H1 (cell line): ENCODE results near the gene HTR3C. TPM values are rescaled to one million over a fixed set of nuclear protein-coding genes. Genes with fewer than 3 reads are reported as not detected.

Experiments
- CTCF ChIA-PET: fragments of 300-600 bp; sonication (Branson Sonifier 250); formaldehyde crosslinking; loops from one replicate; lab custom pipeline; 2021; ENCODE audit not compliant: partially characterized antibody; lab: Charles Lee
- POLR2A ChIA-PET: fragments of 300-600 bp; sonication (Branson Sonifier 250); formaldehyde crosslinking; loops from one replicate; lab custom pipeline; 2021; ENCODE audit warnings: inconsistent platforms; ENCODE audit not compliant: partially characterized antibody; lab: Charles Lee
- DNase-seq, 2 experiments: peaks; one replicate each; pipeline versions ENCODE4 v3.0.0 to v3.0.0-alpha.2; 2010 to 2022; ENCODE audit warnings: low spot score in 2 of 2, low read depth in 1 of 2, mixed read lengths in 1 of 2
- FAIRE-seq: peaks from 2 replicates; lab custom pipeline; 2011; peaks lifted over from hg19 to GRCh38; lab: Jason Lieb, UNC
- H2AFZ ChIP-seq: 2 replicates; pipeline ENCODE4 v1.8.1; 2012; ENCODE audit warnings: low read length, inconsistent platforms
- H2AK5ac ChIP-seq: 2 replicates; pipeline ENCODE4 v1.6.1; 2013; ENCODE audit warnings: low read depth, low read length
- H2BK120ac ChIP-seq: replicated peaks from 2 replicates; pipeline ENCODE3; 2013; ENCODE audit warnings: low read depth, low read length, inconsistent platforms
- H2BK12ac ChIP-seq: 2 replicates; pipeline ENCODE4 v1.6.1; 2013; ENCODE audit warnings: low read depth, low read length
- H2BK15ac ChIP-seq: 2 replicates; pipeline ENCODE4 v1.6.1; 2013; ENCODE audit warnings: low read length
- H2BK20ac ChIP-seq: 2 replicates; pipeline ENCODE4 v1.6.1; 2013; ENCODE audit warnings: low read length
- H2BK5ac ChIP-seq: 2 replicates; pipeline ENCODE4 v1.6.1; 2013; ENCODE audit warnings: low read depth, low read length
- H3K14ac ChIP-seq: 2 replicates; pipeline ENCODE4 v1.6.1; 2013; ENCODE audit warnings: inconsistent platforms; ENCODE audit not compliant: insufficient read length
- H3K18ac ChIP-seq: 2 replicates; pipeline ENCODE4 v1.6.1; 2013; ENCODE audit warnings: low read length; ENCODE audit errors: extremely low read depth
- H3K23ac ChIP-seq: 2 replicates; pipeline ENCODE4 v1.6.1; 2013; ENCODE audit warnings: inconsistent platforms; ENCODE audit not compliant: insufficient read length
- H3K23me2 ChIP-seq: 2 replicates; pipeline ENCODE4 v1.6.1; 2013; ENCODE audit warnings: low read depth, low read length
- H3K27ac ChIP-seq: 2 replicates; pipeline ENCODE4 v1.6.1; 2011; ENCODE audit warnings: low read depth, low read length, inconsistent platforms
- H3K27me3 ChIP-seq, 4 experiments: replicated peaks in 1 of 4; 1 replicate in 1 of 4; 2 replicates in 3 of 4; pipeline versions ENCODE4 v1.6.1 to v1.8.1; 2011 to 2013; ENCODE audit warnings: low read length in 3 of 4, mild to moderate bottlenecking in 3 of 4, inconsistent platforms in 2 of 4, mixed read lengths in 2 of 4, moderate library complexity in 1 of 4; ENCODE audit not compliant: control insufficient read depth in 3 of 4, insufficient read depth in 3 of 4; ENCODE audit errors: extremely low read depth in 1 of 4
- H3K36me3 ChIP-seq, 4 experiments: 2 replicates each; pipeline versions ENCODE4 v1.6.1 to v1.8.1; 2011 to 2013; ENCODE audit warnings: mild to moderate bottlenecking in 4 of 4, low read length in 3 of 4, moderate library complexity in 2 of 4, control low read depth in 1 of 4, inconsistent platforms in 1 of 4; ENCODE audit not compliant: insufficient read depth in 4 of 4, control insufficient read depth in 2 of 4
- H3K4ac ChIP-seq: replicated peaks from 2 replicates; pipeline ENCODE3; 2013; ENCODE audit warnings: low read length, low read depth, mixed read lengths, inconsistent platforms; ENCODE audit not compliant: insufficient read length
- H3K4me1 ChIP-seq, 4 experiments: replicated peaks in 1 of 4; 1 replicate in 1 of 4; 2 replicates in 3 of 4; pipeline versions ENCODE4 v1.6.1 to v1.8.1; 2011 to 2013; ENCODE audit warnings: low read length in 3 of 4, inconsistent platforms in 2 of 4, mixed read lengths in 1 of 4; ENCODE audit not compliant: insufficient read depth in 4 of 4, control insufficient read depth in 3 of 4
- H3K4me2 ChIP-seq, 2 experiments: 2 replicates each; pipeline versions ENCODE4 v1.6.1 to v1.8.1; 2011 to 2013; ENCODE audit warnings: low read depth in 2 of 2, low read length in 2 of 2, control low read depth in 1 of 2, inconsistent platforms in 1 of 2, mild to moderate bottlenecking in 1 of 2; ENCODE audit not compliant: insufficient read depth in 1 of 2
- H3K4me3 ChIP-seq, 4 experiments: fragments of 200-600, 300-600 bp in 1 of 4; sonication (generic), shearing (Covaris generic), sonication (Bioruptor Twin) in 1 of 4; 2 replicates each; pipeline versions ENCODE4 v1.5.1 to v1.8.1; 2011 to 2016; ENCODE audit warnings: low read length in 4 of 4, low read depth in 3 of 4, control low read depth in 2 of 4, inconsistent platforms in 2 of 4, mild to moderate bottlenecking in 2 of 4, mixed read lengths in 1 of 4, moderate library complexity in 1 of 4; ENCODE audit not compliant: insufficient read depth in 2 of 4; ENCODE audit errors: extremely low read depth in 1 of 4
- H3K56ac ChIP-seq: replicated peaks from 2 replicates; pipeline ENCODE3; 2013; ENCODE audit warnings: low read depth, mild to moderate bottlenecking, mixed read lengths, low read length, inconsistent platforms; ENCODE audit not compliant: insufficient read length
- H3K79me1 ChIP-seq: 2 replicates; pipeline ENCODE4 v1.6.1; 2013; ENCODE audit warnings: low read depth, low read length, control low read depth
- H3K79me2 ChIP-seq, 2 experiments: 2 replicates each; pipeline versions ENCODE4 v1.6.1 to v1.8.1; 2012 to 2013; ENCODE audit warnings: low read length in 2 of 2, mild to moderate bottlenecking in 2 of 2, inconsistent platforms in 1 of 2; ENCODE audit not compliant: insufficient read depth in 2 of 2, control insufficient read depth in 1 of 2
- H3K9ac ChIP-seq, 4 experiments: replicated peaks in 1 of 4; 1 replicate in 1 of 4; 2 replicates in 3 of 4; pipeline versions ENCODE4 v1.6.1 to v1.8.1; 2011 to 2013; ENCODE audit warnings: low read depth in 3 of 4, low read length in 3 of 4, control low read depth in 2 of 4, mild to moderate bottlenecking in 2 of 4, moderate library complexity in 2 of 4, inconsistent platforms in 1 of 4; ENCODE audit errors: extremely low read depth in 1 of 4
- H3K9me3 ChIP-seq, 2 experiments: 2 replicates each; pipeline versions ENCODE4 v1.6.1 to v1.8.1; 2012 to 2013; ENCODE audit warnings: mild to moderate bottlenecking in 2 of 2, moderate library complexity in 2 of 2, control low read depth in 1 of 2, inconsistent platforms in 1 of 2, low read depth in 1 of 2, low read length in 1 of 2, mixed read lengths in 1 of 2; ENCODE audit not compliant: insufficient read depth in 2 of 2
- H4K20me1 ChIP-seq, 2 experiments: replicated peaks in 1 of 2; 2 replicates each; pipeline versions ENCODE3 to v1.8.1; 2011 to 2013; ENCODE audit warnings: inconsistent platforms in 2 of 2, low read length in 2 of 2, mild to moderate bottlenecking in 1 of 2; ENCODE audit not compliant: insufficient read depth in 2 of 2, control insufficient read depth in 1 of 2
- H4K5ac ChIP-seq: 2 replicates; pipeline ENCODE4 v1.6.1; 2013; ENCODE audit warnings: low read length, low read depth, mixed read lengths, inconsistent platforms; ENCODE audit not compliant: insufficient read length
- H4K8ac ChIP-seq: 2 replicates; pipeline ENCODE4 v1.8.0; 2013; ENCODE audit warnings: mild to moderate bottlenecking, moderate library complexity, low read length, inconsistent platforms; ENCODE audit not compliant: insufficient read depth; ENCODE audit errors: extremely low read depth
- H4K91ac ChIP-seq: replicated peaks from 2 replicates; pipeline ENCODE3; 2013; ENCODE audit warnings: low read length, mixed read lengths, inconsistent platforms; ENCODE audit not compliant: insufficient read length
- MAFK ChIP-seq: IDR thresholded peaks from 2 replicates; pipeline ENCODE4 v1.6.1; 2012; ENCODE audit warnings: low read depth, mild to moderate bottlenecking, improper control_type of control experiment, low read length
- RFX5 ChIP-seq: IDR thresholded peaks from 2 replicates; pipeline ENCODE4 v1.6.1; 2011; ENCODE audit warnings: low read depth, low read length, improper control_type of control experiment, borderline replicate concordance
- SRF ChIP-seq: IDR thresholded peaks from 2 replicates; pipeline ENCODE4 v1.6.1; 2011; ENCODE audit warnings: mild to moderate bottlenecking, low read depth, low read length, moderate library complexity
- WGBS, 2 experiments: shearing (Covaris generic) in 1 of 2; methylation state at CpG; one replicate each; pipeline versions ENCODE4 v1.1.6 to v1.1.7; 2013 to 2015; ENCODE audit warnings: low lambda C conversion rate in 2 of 2, mixed read lengths in 2 of 2, inconsistent platforms in 1 of 2, low coverage in 1 of 2, missing lambda C conversion rate in 1 of 2; ENCODE audit not compliant: insufficient replicate concordance in 2 of 2, insufficient coverage in 1 of 2, insufficient read length in 1 of 2; ENCODE audit errors: extremely low coverage in 1 of 2, missing lambda C conversion rate in 1 of 2; 5-methylcytosine and 5-hydroxymethylcytosine counted together
- polyA plus RNA-seq, 7 experiments: library from polyadenylated mRNA; depleted of rRNA in 3 of 7; stranded (reverse) in 5 of 7; unstranded in 2 of 7; fragments of >200 nt in 5 of 7; fragments of 200-250 nt in 2 of 7; gene quantifications; 1 replicate in 5 of 7; 2 replicates in 1 of 7; 4 replicates in 1 of 7; pipeline versions ENCODE4 v1.2.1 to v1.2.3, GENCODE V29; 2011 to 2013; ENCODE audit warnings: missing spikeins in 2 of 7, mixed read lengths in 2 of 7
- total RNA-seq: library from RNA; stranded (reverse); fragmentation: NEBNext Ultra II Directional; extraction: Animal tissue kit (Norgen Biotek cat#: 25700); gene quantifications from 2 replicates; pipeline ENCODE4 v1.2.1, GENCODE V29; 2021

The HTR3C gene
- total and polyA plus RNA-seq, 2 of the 8 experiments (the other 6 are each of a cell fraction or from before 2014, with no cell fraction given), result 0.03 TPM; not detected in 1

- H2BK120ac ChIP-seq, result no peak overlapping the region
- H3K9me3 ChIP-seq, result no peaks in the 10 kb centered on the region
- no peak overlapping the region for H3K23ac ChIP-seq
- peaks cover 3 to 15% of the 10 kb centered on the region in 2 experiments; a peak in 1 of 4 replicates for H3K79me2 ChIP-seq
- H3K9ac ChIP-seq, result no peak overlapping the region
- no peaks in the 10 kb centered on the region for H3K27me3 ChIP-seq
- no peak overlapping the region for H3K18ac ChIP-seq
- H4K91ac ChIP-seq, result no peak overlapping the region
- H4K5ac ChIP-seq, result no peak overlapping the region
- no peak overlapping the region for H3K4me3 ChIP-seq
- H3K4me1 ChIP-seq, result no peaks in the 10 kb centered on the region; a peak in 1 of 7 replicates
- no peak for FAIRE-seq
- H3K4ac ChIP-seq, result no peak overlapping the region
- H2BK15ac ChIP-seq, result no peak overlapping the region
- H2AK5ac ChIP-seq, result no peak overlapping the region
- H4K8ac ChIP-seq, result no peak overlapping the region
- CTCF ChIA-PET, result interaction anchor here (0.5 to 3.5 kb wide), 5 partner anchors 12 to 374 kb away, joined by 3 to 14 read pairs (median 3); no protein-coding TSS in a partner anchor
- H3K27ac ChIP-seq, result no peak overlapping the region
- H3K23me2 ChIP-seq, result no peaks in the 10 kb centered on the region
- no peak overlapping the region for H2AFZ ChIP-seq
- no peak for DNase-seq
- no peak overlapping the region for H3K14ac ChIP-seq
- no peak overlapping the region for H3K4me2 ChIP-seq
- WGBS, 2 experiments, result 78% methylated on average over 2 of the region's 2 CpGs; no CpG with 5 or more reads in 1 of the 2 experiments
- H2BK5ac ChIP-seq, result no peak overlapping the region
- no peak overlapping the region for H3K56ac ChIP-seq
- no peaks in the 10 kb centered on the region; the same call in 1 of the 2 replicates for H3K79me1 ChIP-seq
- peaks cover under 1 to 3% of the 10 kb centered on the region in 2 experiments for H4K20me1 ChIP-seq
- no peak overlapping the region for H2BK20ac ChIP-seq
- POLR2A ChIA-PET, result no interaction called here
- no peak overlapping the region for H2BK12ac ChIP-seq
- H3K36me3 ChIP-seq, result peaks cover 0 to 6% (median 2%) of the 10 kb centered on the region in 4 experiments; a peak in 4 of 8 replicates
- TF ChIP-seq RFX5, result no peak
- TF ChIP-seq SRF, result no peak
- TF ChIP-seq MAFK, result no peak
These were observed 48.4 kb upstream of the HTR3C start for GRCh38 chr3:184004476-184004875.
